ENCODE data around the gene PGAP1.

PGAP1 gene

GRCh38 chr2:196839574-196839973, 86.9 kb downstream of the PGAP1 start:
- TF ChIP-seq POLR2AphosphoS5 (IDR thresholded peaks at IDR 0.05; ENCODE audit: low read depth, low read length) (no peak), FOXP2 (optimal IDR thresholded peaks at IDR 0.05; ENCODE audit: borderline replicate concordance, extremely low read depth, extremely low read length, insufficient read depth) (no peak)

- TF ChIP-seq FOXP2 (optimal IDR thresholded peaks at IDR 0.05; ENCODE audit: borderline replicate concordance, extremely low read depth, extremely low read length, insufficient read depth) = no peak
- no peak for TF ChIP-seq REST (IDR thresholded peaks at IDR 0.05; ENCODE audit: insufficient read depth in 1 of 2, low read depth in 2 of 2, low read length in 2 of 2)
Observed at GRCh38 chr2:196836440-196836839, 90.1 kb downstream of the PGAP1 start.

- no peak for TF ChIP-seq SIN3A (IDR thresholded peaks at IDR 0.05; ENCODE audit: borderline replicate concordance, insufficient read depth, low read length)
- no peak for TF ChIP-seq FOXP2 (optimal IDR thresholded peaks at IDR 0.05; ENCODE audit: borderline replicate concordance, extremely low read depth, extremely low read length, insufficient read depth)
- TF ChIP-seq TAF1 (IDR thresholded peaks at IDR 0.05; ENCODE audit: borderline replicate concordance, insufficient read depth, low read length) = no peak
- no peak for TF ChIP-seq POLR2AphosphoS5 (IDR thresholded peaks at IDR 0.05; ENCODE audit: low read depth, low read length)
- TF ChIP-seq REST (IDR thresholded peaks at IDR 0.05; ENCODE audit: insufficient read depth in 1 of 2, low read depth in 2 of 2, low read length in 2 of 2) = no peak
Observed at GRCh38 chr2:196830701-196831100, 95.8 kb downstream of the PGAP1 start.

GRCh38 chr2:196827356-196827755, 99.2 kb downstream of the PGAP1 start:
- TF ChIP-seq POLR2AphosphoS5 (IDR thresholded peaks at IDR 0.05; ENCODE audit: low read depth, low read length) = no peak

- no peak; the same call in 1 of the 2 replicates for TF ChIP-seq POLR2AphosphoS5 (IDR thresholded peaks at IDR 0.05; ENCODE audit: low read depth, low read length)
- TF ChIP-seq SIN3A (IDR thresholded peaks at IDR 0.05; ENCODE audit: borderline replicate concordance, insufficient read depth, low read length) = no peak
- TF ChIP-seq REST (IDR thresholded peaks at IDR 0.05; ENCODE audit: insufficient read depth in 1 of 2, low read depth in 2 of 2, low read length in 2 of 2) = no peak
- TF ChIP-seq FOXP2 (optimal IDR thresholded peaks at IDR 0.05; ENCODE audit: borderline replicate concordance, extremely low read depth, extremely low read length, insufficient read depth) = no peak
- TF ChIP-seq TAF1 (IDR thresholded peaks at IDR 0.05; ENCODE audit: borderline replicate concordance, insufficient read depth, low read length) = no peak
Observed at GRCh38 chr2:196823750-196824522, 102.6 kb downstream of the PGAP1 start.

GRCh38 chr2:196821195-196821594, 105.3 kb downstream of the PGAP1 start:
- TF ChIP-seq FOXP2 (optimal IDR thresholded peaks at IDR 0.05; ENCODE audit: borderline replicate concordance, extremely low read depth, extremely low read length, insufficient read depth) = no peak
- no peak for TF ChIP-seq REST (IDR thresholded peaks at IDR 0.05; ENCODE audit: insufficient read depth in 1 of 2, low read depth in 2 of 2, low read length in 2 of 2)
- TF ChIP-seq TAF1 (IDR thresholded peaks at IDR 0.05; ENCODE audit: borderline replicate concordance, insufficient read depth, low read length) = no peak
- no peak for TF ChIP-seq POLR2AphosphoS5 (IDR thresholded peaks at IDR 0.05; ENCODE audit: low read depth, low read length)
- TF ChIP-seq SIN3A (IDR thresholded peaks at IDR 0.05; ENCODE audit: borderline replicate concordance, insufficient read depth, low read length) = no peak
